ENCODE measurements around the gene THAP2.
"Not testable (repeated sequence)": the region's sequence is repeated elsewhere in the genome, so short reads cannot be mapped to it uniquely, and the experiment has no call there.

Gene THAP2

DNA sequence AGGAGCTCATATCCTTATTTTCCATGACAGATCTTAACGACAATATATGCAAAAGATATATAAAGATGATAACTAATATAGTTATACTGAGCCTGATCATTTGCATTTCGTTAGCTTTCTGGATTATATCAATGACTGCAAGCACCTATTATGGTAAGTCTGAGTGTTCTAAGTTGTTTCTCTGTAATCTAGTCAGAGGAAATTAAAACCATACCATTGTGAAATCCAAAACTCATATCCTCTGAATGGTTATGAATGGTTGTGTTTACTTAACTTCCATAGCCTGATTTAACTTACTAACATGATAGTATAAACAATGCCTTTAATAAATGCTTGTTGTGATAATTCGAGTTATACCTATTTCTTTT, 22.5 kb downstream of the THAP2 start:
- peak overlapping the region; percentile 61 to 75 (median 70) for H3K4me3 ChIP-seq
- H3K36me3 ChIP-seq, result peaks cover 0 to 15% (median 9%) of the 10 kb centered on the region in 11 experiments; a peak in 6 of 22 replicates
- H3K27me3 ChIP-seq, result no peaks in the 10 kb centered on the region
- H3K4me1 ChIP-seq, result peaks cover 28 to 38% (median 33%) of the 10 kb centered on the region in 10 experiments
- H3K9me3 ChIP-seq (replicated peaks in 1 of 11), result no peaks in the 10 kb centered on the region
- H3K4me2 ChIP-seq, result peak overlapping the region; percentile 78 to 99 (median 94)
- no peaks in the 10 kb centered on the region for H4K20me1 ChIP-seq
- no peak for TF ChIP-seq Cebpa-rat (IDR thresholded peaks at IDR 0.05)
- H3K9ac ChIP-seq, result peak overlapping the region; percentile 76 to 88 (median 85)
- H3K27ac ChIP-seq, result peak overlapping the region; percentile 35 to 93 (median 85); a peak in 21 of 22 replicates

DNA sequence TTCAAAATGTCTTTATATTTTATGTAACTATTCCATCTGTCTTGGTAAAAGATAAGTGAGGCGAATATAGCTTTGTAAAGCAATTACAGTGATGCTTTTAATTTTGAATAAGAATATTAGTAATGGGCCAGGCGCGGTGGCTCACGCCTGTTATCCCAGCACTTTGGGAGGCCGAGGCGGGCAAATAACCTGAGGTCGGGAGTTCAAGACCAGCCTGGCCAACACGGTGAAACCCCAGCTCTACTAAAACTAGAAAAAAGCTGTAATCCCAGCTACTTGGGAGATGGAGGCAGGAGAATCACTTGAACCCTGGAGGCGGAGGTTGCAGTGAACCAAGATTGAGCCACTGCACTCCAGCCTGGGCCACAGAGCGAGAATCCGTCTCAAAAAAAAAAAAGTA, 23.1 kb downstream of the THAP2 start:
- not testable (repeated sequence) for H3K27me3 ChIP-seq; H3K9me3 ChIP-seq (replicated peaks in 1 of 11); H4K20me1 ChIP-seq
- peak overlapping the region; percentile 35 to 93 (median 85); a peak in 21 of 22 replicates for H3K27ac ChIP-seq
- peak overlapping the region; percentile 78 to 99 (median 94) for H3K4me2 ChIP-seq
- peaks cover 0 to 16% (median 9%) of the 10 kb centered on the region in 11 experiments; a peak in 6 of 22 replicates for H3K36me3 ChIP-seq
- peak overlapping the region; percentile 61 to 75 (median 70) for H3K4me3 ChIP-seq
- peaks cover 28 to 36% (median 33%) of the 10 kb centered on the region in 10 experiments for H3K4me1 ChIP-seq
- peak overlapping the region; percentile 76 to 88 (median 85) for H3K9ac ChIP-seq

DNA sequence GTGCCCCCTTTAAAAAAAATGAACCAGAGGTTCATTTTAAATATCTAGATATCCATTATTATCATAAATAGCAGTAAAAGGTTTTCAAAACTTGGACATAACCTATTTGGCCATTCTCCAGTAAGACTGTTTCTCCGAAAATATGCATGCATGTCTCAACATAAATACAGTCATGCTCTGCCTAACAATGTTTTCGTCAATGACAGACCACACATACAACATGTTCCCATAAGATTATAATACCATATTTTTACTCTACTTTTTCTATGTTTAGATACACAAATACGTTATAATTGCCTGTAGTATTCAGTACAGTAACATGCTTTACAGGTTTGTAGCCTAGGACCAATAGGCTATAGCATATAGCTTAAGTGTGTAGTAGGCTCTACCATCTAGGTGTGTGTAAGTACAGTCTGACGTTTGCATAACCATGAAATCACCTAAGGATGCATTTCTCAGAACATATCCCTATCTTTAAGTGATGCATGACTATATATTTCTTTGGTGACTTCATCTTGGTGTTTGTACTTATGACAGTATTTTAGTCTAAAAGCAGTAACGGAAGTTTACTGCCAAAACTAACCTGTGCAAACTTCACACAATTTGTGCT, 25.0 kb downstream of the THAP2 start:
- no peaks in the 10 kb centered on the region for H3K27me3 ChIP-seq
- no peak for TF ChIP-seq Cebpa-rat (IDR thresholded peaks at IDR 0.05)
- H3K27ac ChIP-seq, result peak overlapping the region in 1 of 11 experiments; percentile 88; a peak in 1 of 22 replicates
- peaks cover 0 to 27% (median 10%) of the 10 kb centered on the region in 11 experiments; a peak in 7 of 22 replicates for H3K36me3 ChIP-seq
- H3K9ac ChIP-seq, result no peak overlapping the region
- H4K20me1 ChIP-seq, result no peaks in the 10 kb centered on the region
- H3K9me3 ChIP-seq (replicated peaks in 1 of 11), result no peaks in the 10 kb centered on the region
- peak overlapping the region in 10 of 11 experiments; percentile 78 to 99 (median 94); a peak in 16 of 22 replicates for H3K4me2 ChIP-seq
- H3K4me1 ChIP-seq, result peaks cover 33 to 49% (median 41%) of the 10 kb centered on the region in 10 experiments
- no peak overlapping the region for H3K4me3 ChIP-seq

DNA sequence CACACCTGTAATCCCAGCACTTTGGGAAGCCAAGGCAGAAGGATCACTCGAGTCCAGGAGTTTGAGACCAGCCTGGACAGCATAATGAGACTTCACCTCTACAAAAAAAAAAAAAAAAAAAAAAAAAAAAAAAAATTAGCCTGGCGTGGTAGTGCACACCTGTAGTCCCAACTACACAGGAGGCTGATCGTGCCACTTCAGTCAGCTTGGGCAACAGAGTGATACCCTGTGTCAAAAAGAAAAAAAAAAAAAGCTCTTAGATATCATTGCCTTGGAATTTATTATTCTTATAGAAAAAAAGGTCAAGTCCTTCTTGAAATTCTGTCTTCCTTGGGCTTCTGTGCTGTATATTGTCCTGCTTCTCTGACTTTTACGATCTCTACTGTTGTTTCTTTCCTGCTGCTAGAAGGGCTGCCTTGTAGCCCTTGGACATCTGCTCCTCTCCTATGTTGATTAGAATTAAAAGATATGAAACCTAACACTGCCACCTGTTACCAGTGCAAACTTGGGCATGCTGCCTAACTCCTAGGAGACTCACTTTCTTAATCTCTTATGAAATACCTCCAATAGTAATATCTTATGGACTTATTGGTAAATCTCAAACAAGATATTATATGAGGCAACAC, 27.5 kb downstream of the THAP2 start:
- no peak for TF ChIP-seq Cebpa-rat (IDR thresholded peaks at IDR 0.05)
- Histone ChIP-seq H3K9ac (no peak overlapping the region), H3K4me1 (peaks cover 28 to 53% (median 46%) of the 10 kb centered on the region in 10 experiments), H3K4me2 (no peak overlapping the region), H3K27ac (no peak overlapping the region), H3K9me3 (replicated peaks in 1 of 11) (0 out of 22 replicates have a peak, but pooled peaks cover 0 to 3% (median 0%) of the 10 kb centered on the region in 11 experiments), H3K27me3 (no peaks in the 10 kb centered on the region), H3K4me3 (no peak overlapping the region), H3K36me3 (peaks cover 5 to 39% (median 18%) of the 10 kb centered on the region in 11 experiments), H4K20me1 (no peaks in the 10 kb centered on the region)

DNA sequence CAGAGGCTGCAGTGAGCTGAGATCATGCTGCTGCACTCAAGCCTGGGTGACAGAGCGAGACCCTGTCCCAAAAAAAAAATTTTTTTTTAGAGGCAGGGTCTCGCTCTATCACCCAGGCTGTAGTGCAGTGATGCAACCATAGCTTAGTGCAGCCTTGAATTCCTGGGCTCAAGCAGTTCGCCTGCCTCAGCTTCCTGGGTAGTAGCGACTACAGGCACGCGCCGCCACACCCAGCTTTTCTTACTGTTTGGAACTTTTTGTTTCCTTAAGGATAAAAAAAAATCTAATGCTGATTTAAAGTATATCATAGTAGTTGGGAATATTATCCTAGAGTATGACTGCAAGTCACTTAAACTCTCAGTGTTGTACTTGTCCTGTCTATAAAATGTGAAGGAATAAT, 29.0 kb downstream of the THAP2 start:
- H3K9me3 ChIP-seq (replicated peaks in 1 of 11), result 0 out of 22 replicates have a peak, but pooled peaks cover 0 to 3% (median 0%) of the 10 kb centered on the region in 11 experiments
- H3K4me3 ChIP-seq, result no peak overlapping the region
- H3K27me3 ChIP-seq, result no peaks in the 10 kb centered on the region
- H3K27ac ChIP-seq, result no peak overlapping the region
- no peaks in the 10 kb centered on the region for H4K20me1 ChIP-seq
- peaks cover 20 to 54% (median 33%) of the 10 kb centered on the region in 11 experiments for H3K36me3 ChIP-seq
- no peak overlapping the region for H3K9ac ChIP-seq
- TF ChIP-seq Cebpa-rat (IDR thresholded peaks at IDR 0.05), result no peak
- H3K4me2 ChIP-seq, result peak overlapping the region in 3 of 11 experiments; percentile 52 to 63 (median 59); a peak in 5 of 22 replicates
- H3K4me1 ChIP-seq, result peaks cover 15 to 37% (median 31%) of the 10 kb centered on the region in 10 experiments

DNA sequence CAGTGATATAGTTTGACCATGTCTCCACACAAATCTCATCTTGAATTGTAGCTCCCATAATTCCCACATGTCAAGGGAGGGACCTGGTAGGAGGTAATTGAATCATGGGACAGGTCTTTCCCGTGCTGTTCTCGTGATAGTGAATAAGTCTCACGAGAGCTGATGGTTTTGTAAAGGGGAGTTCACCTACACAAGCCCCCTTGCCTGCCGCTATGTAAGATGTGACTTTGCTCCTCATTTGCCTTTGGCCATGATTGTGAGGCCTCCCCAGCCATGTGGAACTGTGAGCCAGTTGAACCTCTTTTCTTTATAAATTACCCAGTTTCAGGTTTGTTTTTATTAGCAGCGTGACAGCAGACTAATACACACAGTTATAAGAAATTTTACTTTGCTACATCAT, 29.6 kb downstream of the THAP2 start:
- H4K20me1 ChIP-seq; H3K27me3 ChIP-seq; H3K27ac ChIP-seq; H3K9me3 ChIP-seq (replicated peaks in 1 of 11); H3K4me3 ChIP-seq; H3K9ac ChIP-seq: not testable (repeated sequence)
- Histone ChIP-seq H3K4me2 (peak overlapping the region in 8 of 11 experiments; percentile 20 to 72 (median 56); a peak in 13 of 22 replicates), H3K4me1 (peaks cover 10 to 32% (median 26%) of the 10 kb centered on the region in 10 experiments), H3K36me3 (peaks cover 25 to 59% (median 39%) of the 10 kb centered on the region in 11 experiments)

DNA sequence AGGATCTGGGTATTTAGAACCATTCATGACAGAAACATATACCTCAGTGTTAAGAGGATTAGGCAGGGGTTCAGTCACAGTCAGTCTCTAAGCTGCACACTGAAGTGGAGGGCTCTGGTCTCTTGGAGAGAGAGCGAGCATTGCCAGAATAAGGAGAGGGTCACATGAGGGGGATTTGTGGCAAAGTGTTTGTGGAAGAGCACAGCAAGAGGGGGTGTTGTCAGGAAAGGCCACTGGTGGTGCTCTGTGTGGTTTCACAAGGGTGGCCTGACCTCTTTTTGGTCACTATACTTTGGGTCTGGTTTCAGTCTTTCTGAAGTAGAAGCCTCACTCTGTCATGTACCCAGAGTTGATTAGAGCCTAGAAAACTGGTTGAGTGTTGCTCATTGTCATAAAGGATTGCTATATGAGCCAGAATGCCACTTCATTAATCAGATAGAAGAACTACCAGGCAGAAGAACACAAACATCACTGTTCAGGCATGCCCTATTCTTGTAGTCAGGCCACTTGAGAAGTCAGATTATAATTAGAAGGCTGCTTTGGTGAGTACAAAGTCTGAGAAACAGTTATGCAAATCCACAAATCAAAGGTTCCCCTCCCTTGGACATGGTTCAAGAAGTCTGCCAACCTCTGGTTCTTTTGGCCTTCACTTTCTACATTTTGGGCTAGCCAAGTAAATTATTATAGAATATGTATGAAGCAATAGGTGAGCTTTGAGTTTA, 30.2 kb downstream of the THAP2 start:
- Histone ChIP-seq H3K27me3 (no peaks in the 10 kb centered on the region), H3K36me3 (peaks cover 31 to 65% (median 45%) of the 10 kb centered on the region in 11 experiments), H3K9me3 (replicated peaks in 1 of 11) (0 out of 22 replicates have a peak, but pooled peaks cover 0 to 3% (median 0%) of the 10 kb centered on the region in 11 experiments), H4K20me1 (no peaks in the 10 kb centered on the region), H3K27ac (peak overlapping the region in 2 of 11 experiments; percentile 5 to 22; a peak in 2 of 22 replicates), H3K4me3 (no peak overlapping the region), H3K4me2 (peak overlapping the region in 8 of 11 experiments; percentile 20 to 72 (median 56); a peak in 15 of 22 replicates), H3K4me1 (peaks cover 4 to 26% (median 20%) of the 10 kb centered on the region in 10 experiments; a peak in 18 of 20 replicates), H3K9ac (peak overlapping the region in 1 of 11 experiments; percentile 6; a peak in 1 of 22 replicates)
- TF ChIP-seq Cebpa-rat (IDR thresholded peaks at IDR 0.05), result no peak

DNA sequence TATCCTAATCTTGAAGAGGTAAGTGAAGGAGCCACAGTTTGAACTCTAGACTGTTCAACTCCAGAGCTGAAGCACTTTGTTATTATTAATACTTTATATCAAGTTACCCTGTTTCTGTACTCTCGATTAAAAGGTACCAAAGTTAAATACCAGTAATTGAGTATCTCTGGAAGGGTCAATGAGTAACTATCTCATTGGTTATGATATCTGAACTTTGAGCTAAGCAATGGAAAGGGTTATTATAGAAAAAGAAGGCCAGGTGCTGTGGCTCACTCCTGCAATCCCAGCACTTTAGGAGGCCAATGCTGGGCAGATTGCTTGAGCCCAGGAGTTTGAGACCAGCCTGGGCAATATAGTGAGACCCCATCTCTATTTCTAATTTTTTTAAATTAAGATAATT, 31.7 kb downstream of the THAP2 start:
- TF ChIP-seq Cebpa-rat (IDR thresholded peaks at IDR 0.05), result no peak
- no peak overlapping the region for H3K9ac ChIP-seq
- H4K20me1 ChIP-seq, result no peaks in the 10 kb centered on the region
- 0 out of 22 replicates have a peak, but pooled peaks cover 0 to 3% (median 0%) of the 10 kb centered on the region in 11 experiments for H3K9me3 ChIP-seq (replicated peaks in 1 of 11)
- no peaks in the 10 kb centered on the region for H3K27me3 ChIP-seq
- no peak overlapping the region for H3K4me3 ChIP-seq
- H3K27ac ChIP-seq, result no peak overlapping the region
- H3K4me2 ChIP-seq, result no peak overlapping the region
- H3K36me3 ChIP-seq, result peaks cover 43 to 71% (median 51%) of the 10 kb centered on the region in 11 experiments
- H3K4me1 ChIP-seq, result peaks cover 0 to 25% (median 20%) of the 10 kb centered on the region in 10 experiments; a peak in 15 of 20 replicates

DNA sequence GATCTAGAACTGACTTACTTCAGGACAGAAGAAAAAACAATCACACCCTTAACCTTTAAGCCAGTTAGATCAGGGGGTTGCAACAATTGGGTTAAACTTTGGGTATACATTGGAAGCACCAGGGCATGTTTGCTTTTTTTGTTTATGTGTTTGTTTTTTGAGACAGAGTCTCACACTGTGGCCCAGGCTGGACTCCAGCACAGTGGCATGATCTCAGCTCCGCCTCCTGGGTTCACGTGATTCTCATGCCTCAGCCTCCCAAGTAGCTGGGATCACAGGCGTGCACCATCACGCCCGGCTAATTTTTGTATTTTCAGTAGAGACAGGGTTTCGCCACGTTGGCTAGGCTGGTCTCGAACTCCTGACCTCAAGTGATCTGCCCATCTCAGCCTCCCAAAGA, 38.1 kb downstream of the THAP2 start:
- H3K4me2 ChIP-seq; H3K27ac ChIP-seq; H3K9me3 ChIP-seq (replicated peaks in 1 of 11); H3K4me1 ChIP-seq; H3K9ac ChIP-seq; H4K20me1 ChIP-seq; H3K4me3 ChIP-seq; H3K27me3 ChIP-seq: not testable (repeated sequence)
- H3K36me3 ChIP-seq, result peaks cover 46 to 86% (median 70%) of the 10 kb centered on the region in 11 experiments

Measured in BLaER1 treated with 17β-estradiol and CSF1 and Interleukin-3, amounts not matched to agents 10 nM and 100 nM (cell line).